HEK293 (cell line): ENCODE data around the gene LRP6.

ENCODE experiments used
- CTCF ChIA-PET: fragments of 350-600 bp; formaldehyde crosslinking; extraction: SDS; loops from one replicate; lab custom pipeline; 2021; ENCODE audit warnings: antibody characterized with exemption; lab: Yijun Ruan, JAX
- POLR2A ChIA-PET: fragments of 300-600 bp; formaldehyde crosslinking; extraction: SDS; loops from one replicate; lab custom pipeline; 2020; ENCODE audit warnings: antibody characterized with exemption, inconsistent platforms; lab: Yijun Ruan, JAX
- H3K27ac ChIP-seq: fragments of 200-500 bp; sonication (Bioruptor generic); 2 replicates; pipeline ENCODE4 v1.5.1; 2014; ENCODE audit warnings: low read depth, low read length, control low read depth, inconsistent platforms; ENCODE audit errors: extremely low read depth
- H3K36me3 ChIP-seq, 2 experiments: fragments of 200-500 bp in 1 of 2; sonication (Bioruptor generic) in 1 of 2; 1 replicate in 1 of 2; 2 replicates in 1 of 2; pipeline ENCODE4 v1.5.1; 2014 to 2017; ENCODE audit warnings: inconsistent platforms in 2 of 2, low read length in 2 of 2; ENCODE audit not compliant: control insufficient read depth in 2 of 2, insufficient read depth in 1 of 2
- H3K4me1 ChIP-seq: fragments of 200-500 bp; sonication (Bioruptor generic); 2 replicates; pipeline ENCODE4 v1.5.1; 2014; ENCODE audit warnings: mild to moderate bottlenecking, low read length, inconsistent platforms; ENCODE audit not compliant: control insufficient read depth, insufficient read depth
- H3K4me3 ChIP-seq: 2 replicates; pipeline ENCODE4 v1.5.1; 2011; ENCODE audit warnings: low read depth, mild to moderate bottlenecking, control low read depth, low read length, moderate library complexity
- H3K9me3 ChIP-seq: fragments of 200-500 bp; sonication (Bioruptor generic); 2 replicates; pipeline ENCODE4 v1.5.1; 2014; ENCODE audit warnings: low read depth, low read length, inconsistent platforms; ENCODE audit not compliant: control insufficient read depth, insufficient read depth
- BCL11A ChIP-seq: fragments of 450-650 bp; formaldehyde crosslinking; IDR thresholded peaks from 2 replicates; pipeline ENCODE4 v1.5.1; 2016; ENCODE audit warnings: low read depth, missing biosample characterization, missing genetic modification characterization
- EGR2 ChIP-seq: fragments of 450-650 bp; formaldehyde crosslinking; IDR thresholded peaks from 2 replicates; pipeline ENCODE4 v1.5.1; 2016; ENCODE audit warnings: low read depth, missing biosample characterization, missing genetic modification characterization
- GLIS1 ChIP-seq: fragments of 450-650 bp; formaldehyde crosslinking; IDR thresholded peaks from 2 replicates; pipeline ENCODE4 v1.5.1; 2016; ENCODE audit warnings: missing biosample characterization, missing genetic modification characterization
- KLF16 ChIP-seq: fragments of 450-650 bp; formaldehyde crosslinking; IDR thresholded peaks from 2 replicates; pipeline ENCODE4 v1.5.1; 2017; ENCODE audit warnings: missing biosample characterization, missing genetic modification characterization
- KLF9 ChIP-seq: fragments of 450-650 bp; formaldehyde crosslinking; IDR thresholded peaks from 2 replicates; pipeline ENCODE4 v1.5.1; 2016; ENCODE audit warnings: missing biosample characterization, missing genetic modification characterization, low read depth
- MEIS1 ChIP-seq: sonication (generic); formaldehyde crosslinking; IDR thresholded peaks from 2 replicates; pipeline ENCODE4 v1.8.1; 2022; ENCODE audit warnings: missing genetic modification reagents, mild to moderate bottlenecking, borderline replicate concordance
- SETDB1 ChIP-seq: IDR thresholded peaks from one replicate; pipeline ENCODE4 v1.6.1; 2017; ENCODE audit warnings: mild to moderate bottlenecking, low read length, moderate library complexity, mixed read lengths; ENCODE audit not compliant: insufficient read length
- ZBTB21 ChIP-seq: fragments of 450-650 bp; formaldehyde crosslinking; IDR thresholded peaks from 2 replicates; pipeline ENCODE4 v1.5.1; 2017; ENCODE audit warnings: missing biosample characterization, missing genetic modification characterization
- ZFHX2 ChIP-seq: fragments of 450-650 bp; formaldehyde crosslinking; conservative IDR thresholded peaks from 2 replicates; pipeline ENCODE4 v1.5.1; 2016; ENCODE audit warnings: missing biosample characterization, missing genetic modification characterization
- ZNF174 ChIP-seq: fragments of 450-650 bp; formaldehyde crosslinking; IDR thresholded peaks from 2 replicates; pipeline ENCODE4 v1.5.0; 2017; ENCODE audit warnings: missing biosample characterization, mild to moderate bottlenecking, missing genetic modification characterization
- ZNF175 ChIP-seq: fragments of 450-650 bp; formaldehyde crosslinking; IDR thresholded peaks from 2 replicates; pipeline ENCODE4 v1.5.1; 2016; ENCODE audit warnings: missing biosample characterization, missing genetic modification characterization
- ZNF2 ChIP-seq: fragments of 450-650 bp; formaldehyde crosslinking; IDR thresholded peaks from 2 replicates; pipeline ENCODE4 v1.5.1; 2016; ENCODE audit warnings: missing biosample characterization, missing genetic modification characterization
- ZNF292 ChIP-seq: fragments of 450-650 bp; formaldehyde crosslinking; IDR thresholded peaks from 2 replicates; pipeline ENCODE4 v1.5.1; 2016; ENCODE audit warnings: low read depth, missing biosample characterization, missing genetic modification characterization, borderline replicate concordance
- ZNF521 ChIP-seq: fragments of 450-650 bp; formaldehyde crosslinking; IDR thresholded peaks from 2 replicates; pipeline ENCODE4 v1.5.1; 2017; ENCODE audit warnings: missing biosample characterization, mild to moderate bottlenecking, missing genetic modification characterization
- ZNF555 ChIP-seq: fragments of 450-650 bp; formaldehyde crosslinking; conservative IDR thresholded peaks from 2 replicates; pipeline ENCODE4 v1.5.1; 2017; ENCODE audit warnings: missing biosample characterization, mild to moderate bottlenecking, missing genetic modification characterization, inconsistent platforms
- ZNF571 ChIP-seq: fragments of 450-650 bp; formaldehyde crosslinking; IDR thresholded peaks from 2 replicates; pipeline ENCODE4 v1.5.0; 2017; ENCODE audit warnings: missing biosample characterization, missing genetic modification characterization
- ZNF623 ChIP-seq: fragments of 450-650 bp; formaldehyde crosslinking; IDR thresholded peaks from 2 replicates; pipeline ENCODE4 v1.5.1; 2016; ENCODE audit warnings: missing biosample characterization, missing genetic modification characterization
- ZNF629 ChIP-seq: fragments of 450-650 bp; formaldehyde crosslinking; IDR thresholded peaks from 2 replicates; pipeline ENCODE4 v1.5.1; 2017; ENCODE audit warnings: missing biosample characterization, missing genetic modification characterization
- ZNF768 ChIP-seq: fragments of 450-650 bp; formaldehyde crosslinking; IDR thresholded peaks from 2 replicates; pipeline ENCODE4 v1.5.1; 2018; ENCODE audit warnings: missing biosample characterization, mild to moderate bottlenecking, missing genetic modification characterization
- ZNF785 ChIP-seq: fragments of 450-650 bp; formaldehyde crosslinking; IDR thresholded peaks from 2 replicates; pipeline ENCODE4 v1.5.1; 2016; ENCODE audit warnings: missing biosample characterization, missing genetic modification characterization
- TF ChIP-seq, protein P1 (sequence below): IDR thresholded peaks from 2 replicates; pipeline ENCODE4 v1.6.1; 2011; ENCODE audit warnings: mild to moderate bottlenecking, low read depth, low read length, borderline replicate concordance
- TF ChIP-seq, protein P2 (sequence below): fragments of 450-650 bp; formaldehyde crosslinking; IDR thresholded peaks from 2 replicates; pipeline ENCODE4 v1.5.1; 2016; ENCODE audit warnings: missing biosample characterization, missing genetic modification characterization
- TF ChIP-seq, protein P3 (sequence below): fragments of 450-650 bp; formaldehyde crosslinking; optimal IDR thresholded peaks from 2 replicates; pipeline ENCODE3; 2016; ENCODE audit warnings: missing biosample characterization, mild to moderate bottlenecking, missing genetic modification characterization
- TF ChIP-seq, protein P4 (sequence below): fragments of 450-650 bp; formaldehyde crosslinking; IDR thresholded peaks from 2 replicates; pipeline ENCODE4 v1.5.1; 2016; ENCODE audit warnings: missing biosample characterization, missing genetic modification characterization, low read depth
- TF ChIP-seq, protein P5 (sequence below): fragments of 450-650 bp; formaldehyde crosslinking; IDR thresholded peaks from 2 replicates; pipeline ENCODE4 v1.5.1; 2017; ENCODE audit warnings: missing biosample characterization, missing genetic modification characterization
- TF ChIP-seq, protein P6 (sequence below): fragments of 450-650 bp; formaldehyde crosslinking; IDR thresholded peaks from 2 replicates; pipeline ENCODE4 v1.5.1; 2016; ENCODE audit warnings: missing biosample characterization, missing genetic modification characterization

LRP6 gene

DNA sequence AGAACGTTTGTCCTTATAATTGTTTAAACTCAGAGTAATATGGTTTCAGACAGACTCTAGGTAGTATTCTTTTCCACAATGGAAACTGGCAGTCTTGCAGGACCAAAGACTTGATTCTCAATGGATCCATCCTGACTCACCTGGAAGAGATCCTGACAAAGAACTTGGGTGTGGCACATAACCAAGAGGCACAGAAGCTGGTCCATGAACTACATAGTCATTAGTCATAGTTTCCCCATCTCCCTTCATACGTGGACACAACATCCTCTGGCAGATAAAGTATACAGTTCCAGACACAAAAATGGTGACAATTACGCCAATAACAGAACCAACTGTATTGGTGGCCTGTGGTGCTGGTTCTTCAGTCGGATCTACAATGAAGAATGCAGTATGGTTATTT is 140.3 kb downstream of the LRP6 start:
- CTCF ChIA-PET: interaction anchor here (0.8 to 1.0 kb wide), 2 partner anchors 10 to 202 kb away, joined by 3 read pairs; no protein-coding TSS in a partner anchor
- TF ChIP-seq ZNF292 (tag by site-specific recombination): no peak
- TF ChIP-seq ZNF175 (tag by site-specific recombination): no peak
- TF ChIP-seq, all 188 proteins: peak for 0
- H3K4me3 ChIP-seq: no peak overlapping the region
- peaks cover 30 to 55% of the 10 kb centered on the region in 2 experiments for H3K36me3 ChIP-seq
- POLR2A ChIA-PET: no interaction called here
- H3K9me3 ChIP-seq: no peaks in the 10 kb centered on the region
- H3K4me1 ChIP-seq: 0 out of 2 replicates have a peak, but pooled peaks cover 4% of the 10 kb centered on the region
- no peak overlapping the region for H3K27ac ChIP-seq

DNA sequence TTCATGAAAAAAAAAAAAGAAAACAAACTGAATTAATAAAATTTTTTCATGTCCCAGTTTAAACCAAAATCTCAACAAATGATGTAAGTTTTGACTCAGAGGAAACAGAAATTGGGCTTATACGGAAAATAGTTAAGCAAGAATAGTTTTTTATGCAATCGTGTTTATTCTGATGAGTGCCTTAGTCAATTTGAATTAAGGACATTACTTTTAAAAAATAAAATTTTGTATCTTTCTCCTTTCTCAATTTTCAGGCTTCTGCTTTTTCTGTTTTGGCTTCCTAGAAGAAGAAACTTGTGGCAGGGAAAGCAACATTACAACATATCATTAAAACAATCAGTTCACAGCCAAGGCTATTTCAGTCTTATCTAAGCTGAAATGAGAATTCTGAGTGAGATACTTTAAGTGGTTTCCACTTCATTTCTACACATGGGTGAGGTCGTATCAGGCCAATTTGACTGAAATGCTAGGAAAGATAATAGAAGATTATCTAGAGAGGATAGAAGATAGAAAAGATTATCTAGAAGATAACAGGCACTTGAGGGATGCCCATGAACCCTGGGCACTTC is 143.7 kb downstream of the LRP6 start:
- no peak for TF ChIP-seq ZNF174 (tag by site-specific recombination)
- no peak for TF ChIP-seq SETDB1
- TF ChIP-seq KLF9: no peak
- TF ChIP-seq ZNF768 (tag by site-specific recombination): no peak
- TF ChIP-seq ZNF2 (tag by site-specific recombination): no peak
- TF ChIP-seq ZBTB21: no peak
- TF ChIP-seq GLIS1 (tag by site-specific recombination): no peak
- TF ChIP-seq ZNF521 (tag by site-specific recombination): no peak
- TF ChIP-seq ZNF623 (tag by site-specific recombination): no peak
- TF ChIP-seq EGR2 (tag by site-specific recombination): no peak
- no peak for TF ChIP-seq ZNF785 (tag by site-specific recombination)
- no peak for TF ChIP-seq BCL11A (tag by site-specific recombination)
- TF ChIP-seq, protein P1, sequence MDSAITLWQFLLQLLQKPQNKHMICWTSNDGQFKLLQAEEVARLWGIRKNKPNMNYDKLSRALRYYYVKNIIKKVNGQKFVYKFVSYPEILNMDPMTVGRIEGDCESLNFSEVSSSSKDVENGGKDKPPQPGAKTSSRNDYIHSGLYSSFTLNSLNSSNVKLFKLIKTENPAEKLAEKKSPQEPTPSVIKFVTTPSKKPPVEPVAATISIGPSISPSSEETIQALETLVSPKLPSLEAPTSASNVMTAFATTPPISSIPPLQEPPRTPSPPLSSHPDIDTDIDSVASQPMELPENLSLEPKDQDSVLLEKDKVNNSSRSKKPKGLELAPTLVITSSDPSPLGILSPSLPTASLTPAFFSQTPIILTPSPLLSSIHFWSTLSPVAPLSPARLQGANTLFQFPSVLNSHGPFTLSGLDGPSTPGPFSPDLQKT: no peak
- TF ChIP-seq ZNF571 (tag by site-specific recombination): no peak
- TF ChIP-seq, protein P2, sequence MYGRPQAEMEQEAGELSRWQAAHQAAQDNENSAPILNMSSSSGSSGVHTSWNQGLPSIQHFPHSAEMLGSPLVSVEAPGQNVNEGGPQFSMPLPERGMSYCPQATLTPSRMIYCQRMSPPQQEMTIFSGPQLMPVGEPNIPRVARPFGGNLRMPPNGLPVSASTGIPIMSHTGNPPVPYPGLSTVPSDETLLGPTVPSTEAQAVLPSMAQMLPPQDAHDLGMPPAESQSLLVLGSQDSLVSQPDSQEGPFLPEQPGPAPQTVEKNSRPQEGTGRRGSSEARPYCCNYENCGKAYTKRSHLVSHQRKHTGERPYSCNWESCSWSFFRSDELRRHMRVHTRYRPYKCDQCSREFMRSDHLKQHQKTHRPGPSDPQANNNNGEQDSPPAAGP (tag by site-specific recombination): no peak
- Histone ChIP-seq H3K4me1 (peaks cover 5% of the 10 kb centered on the region; the same call in 1 of the 2 replicates), H3K36me3 (peaks cover 35 to 64% of the 10 kb centered on the region in 2 experiments), H3K27ac (no peak overlapping the region), H3K9me3 (no peaks in the 10 kb centered on the region), H3K4me3 (no peak overlapping the region)
- ChIA-PET CTCF (no interaction called here), POLR2A (no interaction called here)

DNA sequence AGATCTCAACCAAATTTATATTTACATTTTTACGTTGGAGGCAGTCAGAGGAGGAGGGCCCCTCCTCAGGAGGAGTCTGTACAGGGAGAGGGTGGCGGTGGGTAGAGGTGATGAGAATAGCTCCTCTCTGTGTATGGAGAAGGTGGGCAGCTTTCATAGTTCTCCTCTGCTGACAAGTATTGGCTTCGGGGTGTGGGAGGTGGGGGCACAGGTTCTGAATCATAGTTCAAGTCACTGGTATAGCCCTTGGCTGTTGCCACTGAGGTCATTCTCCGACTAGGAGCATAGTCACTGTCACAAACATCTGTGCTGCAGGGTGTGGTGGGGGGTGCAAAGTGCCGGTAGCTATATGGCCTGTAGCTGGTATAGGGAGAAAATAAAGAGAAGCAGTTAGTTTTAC is 145.8 kb downstream of the LRP6 start:
- Histone ChIP-seq H3K4me3 (no peak overlapping the region), H3K9me3 (no peaks in the 10 kb centered on the region), H3K27ac (no peak overlapping the region), H3K4me1 (peaks cover 8% of the 10 kb centered on the region; the same call in 1 of the 2 replicates), H3K36me3 (peaks cover 27 to 51% of the 10 kb centered on the region in 2 experiments)
- ChIA-PET POLR2A (no interaction called here), CTCF (no interaction called here)
- TF ChIP-seq ZFHX2 (tag by site-specific recombination): peak; percentile 71
- TF ChIP-seq, protein P3, sequence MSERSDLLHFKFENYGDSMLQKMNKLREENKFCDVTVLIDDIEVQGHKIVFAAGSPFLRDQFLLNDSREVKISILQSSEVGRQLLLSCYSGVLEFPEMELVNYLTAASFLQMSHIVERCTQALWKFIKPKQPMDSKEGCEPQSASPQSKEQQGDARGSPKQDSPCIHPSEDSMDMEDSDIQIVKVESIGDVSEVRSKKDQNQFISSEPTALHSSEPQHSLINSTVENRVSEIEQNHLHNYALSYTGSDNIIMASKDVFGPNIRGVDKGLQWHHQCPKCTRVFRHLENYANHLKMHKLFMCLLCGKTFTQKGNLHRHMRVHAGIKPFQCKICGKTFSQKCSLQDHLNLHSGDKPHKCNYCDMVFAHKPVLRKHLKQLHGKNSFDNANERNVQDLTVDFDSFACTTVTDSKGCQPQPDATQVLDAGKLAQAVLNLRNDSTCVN: no peak
- TF ChIP-seq, protein P4, sequence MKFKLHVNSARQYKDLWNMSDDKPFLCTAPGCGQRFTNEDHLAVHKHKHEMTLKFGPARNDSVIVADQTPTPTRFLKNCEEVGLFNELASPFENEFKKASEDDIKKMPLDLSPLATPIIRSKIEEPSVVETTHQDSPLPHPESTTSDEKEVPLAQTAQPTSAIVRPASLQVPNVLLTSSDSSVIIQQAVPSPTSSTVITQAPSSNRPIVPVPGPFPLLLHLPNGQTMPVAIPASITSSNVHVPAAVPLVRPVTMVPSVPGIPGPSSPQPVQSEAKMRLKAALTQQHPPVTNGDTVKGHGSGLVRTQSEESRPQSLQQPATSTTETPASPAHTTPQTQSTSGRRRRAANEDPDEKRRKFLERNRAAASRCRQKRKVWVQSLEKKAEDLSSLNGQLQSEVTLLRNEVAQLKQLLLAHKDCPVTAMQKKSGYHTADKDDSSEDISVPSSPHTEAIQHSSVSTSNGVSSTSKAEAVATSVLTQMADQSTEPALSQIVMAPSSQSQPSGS: no peak
- no peak for TF ChIP-seq ZNF555 (tag by site-specific recombination)
- TF ChIP-seq KLF16: no peak
- TF ChIP-seq, protein P5, sequence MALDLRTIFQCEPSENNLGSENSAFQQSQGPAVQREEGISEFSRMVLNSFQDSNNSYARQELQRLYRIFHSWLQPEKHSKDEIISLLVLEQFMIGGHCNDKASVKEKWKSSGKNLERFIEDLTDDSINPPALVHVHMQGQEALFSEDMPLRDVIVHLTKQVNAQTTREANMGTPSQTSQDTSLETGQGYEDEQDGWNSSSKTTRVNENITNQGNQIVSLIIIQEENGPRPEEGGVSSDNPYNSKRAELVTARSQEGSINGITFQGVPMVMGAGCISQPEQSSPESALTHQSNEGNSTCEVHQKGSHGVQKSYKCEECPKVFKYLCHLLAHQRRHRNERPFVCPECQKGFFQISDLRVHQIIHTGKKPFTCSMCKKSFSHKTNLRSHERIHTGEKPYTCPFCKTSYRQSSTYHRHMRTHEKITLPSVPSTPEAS (tag by site-specific recombination): no peak
- no peak for TF ChIP-seq ZNF629 (tag by site-specific recombination)
- no peak for TF ChIP-seq MEIS1 (CRISPR knock-in tag)
- TF ChIP-seq, protein P6, sequence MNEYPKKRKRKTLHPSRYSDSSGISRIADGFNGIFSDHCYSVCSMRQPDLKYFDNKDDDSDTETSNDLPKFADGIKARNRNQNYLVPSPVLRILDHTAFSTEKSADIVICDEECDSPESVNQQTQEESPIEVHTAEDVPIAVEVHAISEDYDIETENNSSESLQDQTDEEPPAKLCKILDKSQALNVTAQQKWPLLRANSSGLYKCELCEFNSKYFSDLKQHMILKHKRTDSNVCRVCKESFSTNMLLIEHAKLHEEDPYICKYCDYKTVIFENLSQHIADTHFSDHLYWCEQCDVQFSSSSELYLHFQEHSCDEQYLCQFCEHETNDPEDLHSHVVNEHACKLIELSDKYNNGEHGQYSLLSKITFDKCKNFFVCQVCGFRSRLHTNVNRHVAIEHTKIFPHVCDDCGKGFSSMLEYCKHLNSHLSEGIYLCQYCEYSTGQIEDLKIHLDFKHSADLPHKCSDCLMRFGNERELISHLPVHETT: no peak
